Chondrocyte (in vitro differentiated cells): ENCODE measurements around the gene ROBO2. TPM values are rescaled to one million over a fixed set of nuclear protein-coding genes. Genes with fewer than 3 reads are reported as not detected.

Source experiments
- DNase-seq: peaks from one replicate; pipeline ENCODE4 v3.0.0; 2021; ENCODE audit warnings: mixed read lengths, low spot score
- H3K27ac Mint-ChIP-seq: one replicate; pipeline ENCODE4 v1.8.0; 2021; ENCODE audit warnings: mild to moderate bottlenecking, moderate library complexity, mixed read lengths; ENCODE audit not compliant: unreplicated experiment
- H3K27me3 Mint-ChIP-seq: 2 replicates; pipeline ENCODE4 v1.8.0; 2021; ENCODE audit warnings: low read depth, mixed read lengths
- H3K36me3 Mint-ChIP-seq: 2 replicates; pipeline ENCODE4 v1.8.0; 2021; ENCODE audit warnings: low read depth, mixed read lengths
- H3K4me1 Mint-ChIP-seq: 2 replicates; pipeline ENCODE4 v1.8.0; 2021; ENCODE audit warnings: low read depth, mild to moderate bottlenecking, mixed read lengths
- H3K4me3 Mint-ChIP-seq: one replicate; pipeline ENCODE4 v1.8.0; 2021; ENCODE audit warnings: mild to moderate bottlenecking, moderate library complexity, mixed read lengths; ENCODE audit not compliant: unreplicated experiment
- H3K9me3 Mint-ChIP-seq: 2 replicates; pipeline ENCODE4 v1.8.0; 2021; ENCODE audit warnings: low read depth, mixed read lengths
- CTCF ChIP-seq: fragments of 200-600 bp; sonication (generic); IDR thresholded peaks from 2 replicates; pipeline ENCODE4 v1.5.0; 2021; ENCODE audit warnings: antibody characterized with exemption, mild to moderate bottlenecking, moderate library complexity
- total RNA-seq: library from RNA; stranded (reverse); gene quantifications from 3 replicates; pipeline ENCODE4 v1.2.1, GENCODE V29; 2021

The ROBO2 gene
- total RNA-seq, 1 donor from 2014 or later = 1.7 TPM

GRCh38 chr3:77672016-77672415 is 632.1 kb downstream of the ROBO2 start:
- H3K4me1 Mint-ChIP-seq = peaks cover 9% of the 10 kb centered on the region
- H3K27me3 Mint-ChIP-seq = no peaks in the 10 kb centered on the region
- no peak overlapping the region for H3K27ac Mint-ChIP-seq
- no peak for TF ChIP-seq CTCF
- no peak for DNase-seq
- H3K4me3 Mint-ChIP-seq = no peak overlapping the region
- H3K36me3 Mint-ChIP-seq = peaks cover 1% of the 10 kb centered on the region
- H3K9me3 Mint-ChIP-seq = peaks cover 9% of the 10 kb centered on the region

DNA sequence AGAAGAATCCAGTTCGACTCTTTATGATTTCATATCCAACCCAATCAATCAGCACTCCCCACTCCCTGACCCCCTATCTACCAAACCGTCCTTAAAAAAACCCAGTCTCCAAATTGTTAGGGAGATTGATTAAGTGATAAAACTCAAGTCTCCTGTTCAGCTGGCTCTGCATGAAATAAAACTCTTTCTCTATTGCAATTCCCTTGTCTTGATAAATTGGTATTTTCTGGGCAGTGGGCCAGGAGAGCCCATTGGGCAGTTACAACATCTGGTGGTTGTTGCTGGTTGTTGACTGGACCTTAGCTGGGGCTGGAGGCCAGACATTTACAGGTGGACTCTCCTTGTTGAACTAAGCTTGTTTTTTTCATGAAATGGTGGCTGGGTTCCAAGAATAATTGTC is 642.3 kb downstream of the ROBO2 start:
- no peak for DNase-seq
- TF ChIP-seq CTCF = no peak
- Mint-ChIP-seq H3K4me3 (no peak overlapping the region), H3K27me3 (no peaks in the 10 kb centered on the region), H3K4me1 (no peaks in the 10 kb centered on the region), H3K27ac (no peak overlapping the region), H3K36me3 (peaks cover 5% of the 10 kb centered on the region), H3K9me3 (peaks cover 11% of the 10 kb centered on the region)

GRCh38 chr3:77684115-77684514 is 644.2 kb downstream of the ROBO2 start:
- DNase-seq = no peak
- no peak overlapping the region for H3K27ac Mint-ChIP-seq
- no peaks in the 10 kb centered on the region for H3K4me1 Mint-ChIP-seq
- peaks cover 2% of the 10 kb centered on the region for H3K27me3 Mint-ChIP-seq
- no peak overlapping the region for H3K4me3 Mint-ChIP-seq
- peaks cover 5% of the 10 kb centered on the region for H3K36me3 Mint-ChIP-seq
- peaks cover 11% of the 10 kb centered on the region for H3K9me3 Mint-ChIP-seq
- TF ChIP-seq CTCF = no peak

DNA sequence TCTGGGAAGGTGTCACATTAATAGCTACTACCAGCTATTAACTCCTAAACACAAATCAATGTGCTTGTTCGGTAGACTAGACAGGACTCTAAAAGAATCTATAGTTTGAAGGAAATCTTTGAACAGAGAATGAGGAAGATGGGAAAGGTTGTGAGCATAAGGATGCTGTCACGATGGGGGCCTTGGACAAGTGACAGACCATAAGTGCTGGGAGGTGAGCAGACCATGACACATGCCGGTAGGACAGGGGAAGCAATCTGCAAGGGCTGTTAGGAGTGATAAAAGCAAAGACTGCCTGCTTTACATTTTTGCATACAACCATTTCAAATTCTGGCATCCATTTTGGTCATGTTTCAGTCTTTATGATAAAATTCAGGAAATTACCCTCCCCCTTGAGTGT is 645.8 kb downstream of the ROBO2 start:
- Mint-ChIP-seq H3K4me3 (no peak overlapping the region), H3K9me3 (peaks cover 11% of the 10 kb centered on the region), H3K27me3 (peaks cover 2% of the 10 kb centered on the region), H3K27ac (no peak overlapping the region), H3K36me3 (peaks cover 5% of the 10 kb centered on the region), H3K4me1 (no peaks in the 10 kb centered on the region)
- DNase-seq = no peak
- no peak for TF ChIP-seq CTCF

DNA sequence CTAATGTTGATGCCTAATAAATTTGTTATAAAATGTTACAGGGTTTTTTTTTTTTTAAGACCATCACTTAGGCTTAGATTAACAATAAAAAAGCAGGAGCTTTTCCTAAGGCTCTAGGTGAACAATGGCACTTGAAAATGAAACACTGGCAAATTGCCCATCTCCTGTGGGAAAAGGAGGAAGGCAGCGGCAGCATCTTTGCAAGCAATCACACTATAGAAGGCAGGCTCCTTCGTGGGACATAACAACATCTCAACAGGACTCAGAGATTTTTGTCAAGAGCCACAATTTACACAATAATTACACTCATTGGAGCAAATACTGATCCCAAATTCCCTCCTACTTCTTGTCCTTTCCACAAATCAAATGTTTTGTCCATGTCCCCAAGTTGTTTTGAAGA is 646.7 kb downstream of the ROBO2 start:
- no peaks in the 10 kb centered on the region for H3K4me1 Mint-ChIP-seq
- no peak overlapping the region for H3K4me3 Mint-ChIP-seq
- H3K36me3 Mint-ChIP-seq = peaks cover 5% of the 10 kb centered on the region
- H3K27ac Mint-ChIP-seq = no peak overlapping the region
- H3K9me3 Mint-ChIP-seq = peaks cover 9% of the 10 kb centered on the region
- no peak for DNase-seq
- no peak for TF ChIP-seq CTCF
- H3K27me3 Mint-ChIP-seq = peaks cover 2% of the 10 kb centered on the region
